GM21825 (cell line): ENCODE measurements around the gene ADAMTS15.

Experiments used
- ATAC-seq: cut with Tn5 transposase; IDR thresholded peaks from one replicate; pipeline ENCODE4 v1.9.1; 2021; ENCODE audit warnings: mild to moderate bottlenecking, moderate library complexity; ENCODE audit not compliant: unreplicated experiment

Gene ADAMTS15

GRCh38 chr11:130416906-130417305, 31.5 kb upstream of the ADAMTS15 start:
- ATAC-seq, result no peak

DNA sequence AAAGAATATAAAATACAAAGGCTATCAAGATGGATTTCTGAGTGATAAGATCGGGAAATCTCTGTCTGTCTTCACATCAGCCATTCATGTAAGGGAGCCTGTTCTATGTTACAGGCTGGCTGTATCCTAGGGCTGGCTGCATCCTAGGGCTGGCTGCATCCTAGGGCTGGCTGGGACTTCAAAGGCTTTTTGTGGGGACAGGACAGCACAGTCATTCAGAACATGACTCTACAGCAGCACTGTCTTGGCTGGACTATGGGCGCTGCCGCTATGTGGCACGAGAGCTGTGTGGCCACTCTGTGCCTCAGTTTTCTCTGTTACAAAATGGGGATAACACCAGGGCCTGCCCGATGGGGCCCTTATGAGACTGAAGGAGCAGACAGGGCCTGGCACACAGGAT, 30.2 kb upstream of the ADAMTS15 start:
- no peak for ATAC-seq

DNA sequence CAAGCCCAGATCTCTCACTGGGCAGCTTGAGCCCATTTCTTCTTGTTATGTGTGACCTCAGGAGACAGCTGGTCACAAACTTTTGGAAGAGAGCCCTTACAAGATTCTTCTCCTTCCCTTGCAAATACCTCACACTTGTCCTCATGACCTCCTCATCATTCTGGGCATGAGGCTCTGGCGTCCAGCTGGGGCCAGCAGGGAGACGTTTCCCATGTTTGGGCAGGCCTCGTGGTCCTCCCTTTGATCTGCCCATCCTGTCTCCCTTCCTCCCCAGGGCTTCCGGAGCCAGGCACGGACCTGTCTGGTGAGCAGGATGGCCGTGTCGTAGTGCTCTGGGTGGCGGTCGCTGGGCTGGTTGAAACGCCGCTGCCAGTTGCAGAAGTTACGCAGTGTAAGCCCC, 29.7 kb upstream of the ADAMTS15 start:
- ATAC-seq, result no peak

- ATAC-seq, result no peak
These were observed 27.8 kb upstream of the ADAMTS15 start for GRCh38 chr11:130420478-130421198.

DNA sequence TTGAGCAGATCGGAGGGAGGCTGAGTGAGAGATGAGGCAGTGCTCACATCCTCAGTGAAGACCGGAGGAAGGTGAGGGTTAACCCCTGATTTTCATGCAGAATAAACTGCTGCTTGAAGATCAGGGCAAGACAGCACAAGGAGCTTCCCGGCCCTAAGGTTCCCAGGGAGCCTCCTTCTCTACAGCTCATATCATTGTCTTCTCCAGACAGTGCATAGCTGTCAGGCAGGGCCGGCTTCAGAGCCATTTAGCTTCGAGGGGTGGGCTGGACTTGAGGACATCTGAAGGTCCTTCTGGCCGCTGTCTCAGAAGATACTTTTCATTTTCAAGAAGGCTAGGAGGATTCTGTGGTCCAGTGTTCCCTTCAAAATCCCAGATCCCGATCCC, 27.3 kb upstream of the ADAMTS15 start:
- ATAC-seq, result no peak

- no peak for ATAC-seq
These were observed 26.7 kb upstream of the ADAMTS15 start for GRCh38 chr11:130421697-130422096.

GRCh38 chr11:130422251-130422995, 26.0 kb upstream of the ADAMTS15 start:
- no peak for ATAC-seq

- ATAC-seq, result no peak
These were observed 24.8 kb upstream of the ADAMTS15 start for GRCh38 chr11:130423541-130424142.

GRCh38 chr11:130424613-130425140, 23.8 kb upstream of the ADAMTS15 start:
- ATAC-seq, result no peak

GRCh38 chr11:130425156-130425555, 23.3 kb upstream of the ADAMTS15 start:
- ATAC-seq, result no peak

DNA sequence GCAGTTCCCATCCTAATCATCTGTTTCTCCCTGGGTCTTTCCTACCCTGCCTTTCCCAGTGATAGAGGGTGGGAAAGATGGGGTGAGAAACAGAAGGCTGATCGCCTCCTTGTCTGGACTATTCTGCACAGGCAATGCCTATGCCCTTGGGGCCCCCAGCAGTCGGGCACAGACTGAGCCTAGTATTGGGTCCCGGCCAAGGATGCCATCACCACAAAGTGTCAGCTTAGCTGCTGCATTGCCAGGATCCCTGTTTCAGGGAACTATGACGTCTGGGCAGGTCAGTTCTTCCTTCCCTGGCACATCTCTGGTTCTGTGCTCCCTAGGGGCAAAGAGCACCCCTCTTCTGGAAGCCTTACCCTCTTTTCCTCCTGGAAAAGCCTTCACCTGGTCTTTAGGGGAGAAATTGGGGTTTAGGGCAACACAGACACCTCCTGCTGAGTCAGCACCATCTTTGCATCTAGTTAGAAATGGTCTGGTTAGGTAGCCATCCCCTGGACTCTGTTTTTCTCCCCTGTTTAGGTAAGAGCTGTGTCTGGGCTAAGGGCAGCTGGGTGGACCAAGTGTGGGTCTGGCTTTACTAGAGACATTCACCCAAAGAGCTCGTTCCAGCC, 22.1 kb upstream of the ADAMTS15 start:
- no peak for ATAC-seq

DNA sequence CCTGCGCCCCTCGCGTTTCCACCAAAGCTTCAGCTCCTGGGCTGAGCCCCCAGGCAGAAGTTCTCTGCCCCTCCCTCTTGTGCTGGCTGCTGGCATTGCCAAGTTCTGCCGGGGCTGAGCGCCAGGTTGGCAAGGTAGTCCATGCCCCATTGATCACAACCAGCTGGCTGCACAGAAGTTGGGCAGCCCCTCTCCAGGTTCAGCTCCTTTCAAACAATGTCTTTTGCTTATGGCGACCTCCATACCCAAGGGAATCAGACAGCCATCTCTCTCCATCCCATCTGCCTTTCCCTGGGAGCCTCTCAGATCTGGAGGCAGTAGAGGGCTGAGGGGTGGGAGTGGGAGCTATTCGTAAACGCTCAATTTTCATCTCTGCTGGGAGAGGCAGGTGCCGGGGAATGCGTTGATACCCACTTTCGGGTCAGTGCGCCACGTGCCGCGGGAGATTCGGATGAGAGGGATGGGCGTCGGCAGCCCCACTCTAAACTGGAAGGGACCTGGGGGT, 21.6 kb upstream of the ADAMTS15 start:
- ATAC-seq, result no peak

GRCh38 chr11:130427581-130428315, 20.7 kb upstream of the ADAMTS15 start:
- no peak for ATAC-seq

DNA sequence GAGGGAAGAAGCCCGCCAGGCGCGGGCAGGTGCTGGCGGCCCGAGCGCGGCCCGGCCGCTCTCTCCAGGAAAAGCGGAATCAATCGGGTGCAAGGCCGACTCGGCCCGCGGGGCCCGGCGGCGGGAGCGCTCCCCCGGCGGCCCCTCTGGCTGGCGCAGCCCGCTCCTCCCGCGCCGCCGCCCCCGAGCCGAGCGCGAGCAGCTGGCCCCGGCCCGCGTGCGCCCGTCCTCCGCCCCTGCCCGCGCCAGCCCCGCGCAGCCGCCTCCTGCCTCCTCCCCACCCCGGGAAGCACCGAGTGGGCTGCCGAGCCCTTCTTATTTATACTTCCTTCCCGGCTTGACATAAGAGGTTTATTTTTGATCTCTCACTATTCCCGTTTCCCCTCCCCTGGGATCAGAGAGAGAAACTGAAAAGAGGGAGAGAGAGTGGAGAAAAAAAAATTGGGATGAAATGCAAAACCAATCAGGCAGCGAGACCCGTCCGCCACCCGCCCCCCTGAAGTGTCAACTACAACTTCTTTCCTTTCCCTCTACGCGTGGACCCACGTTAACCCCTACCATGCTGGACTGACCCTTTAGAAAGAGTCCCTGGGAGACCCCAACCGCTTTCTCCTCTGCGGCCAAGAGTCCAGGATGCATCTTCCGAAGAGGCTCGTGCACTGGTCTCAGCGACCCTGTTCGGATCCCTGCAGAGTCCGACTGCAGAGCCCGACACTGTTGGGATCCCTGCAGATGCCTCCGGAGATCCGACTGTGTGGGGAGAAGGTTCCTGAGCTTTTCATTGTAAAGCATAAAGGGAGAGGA, 19.9 kb upstream of the ADAMTS15 start, which contains the start of gene ADAMTS8:
Gene ADAMTS8, minus strand, starts transcription at position 294 of the 804 bp plus-strand sequence. CDS start 323 bp downstream, outside the sequence.
- ATAC-seq, result no peak

GRCh38 chr11:130429120-130429681, 19.2 kb upstream of the ADAMTS15 start:
- no peak for ATAC-seq

- ATAC-seq, result no peak
These were observed 18.5 kb upstream of the ADAMTS15 start for GRCh38 chr11:130429983-130430382.

GRCh38 chr11:130431331-130431773, 17.1 kb upstream of the ADAMTS15 start:
- ATAC-seq, result peak; percentile 50

DNA sequence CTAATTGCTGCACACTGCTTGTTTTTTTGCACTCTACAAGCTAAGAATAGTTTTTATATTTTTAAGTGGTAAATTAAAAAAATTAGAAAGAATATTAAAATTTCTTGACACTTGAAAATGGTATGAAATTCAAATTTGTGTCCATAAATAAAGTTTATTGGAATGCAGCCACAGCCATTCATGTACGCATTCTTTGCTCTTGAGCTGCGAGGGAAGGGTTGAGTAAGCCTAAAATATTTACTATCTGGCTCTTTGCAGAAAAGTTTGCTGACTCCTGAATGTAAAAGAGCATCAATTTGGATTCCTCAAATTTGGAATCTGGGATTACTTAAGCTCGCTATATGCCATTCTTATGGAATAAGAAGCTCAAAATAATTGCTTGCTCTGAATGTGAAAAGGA, 16.6 kb upstream of the ADAMTS15 start:
- no peak for ATAC-seq

GRCh38 chr11:130433357-130433756, 15.1 kb upstream of the ADAMTS15 start:
- no peak for ATAC-seq
